HL-60/S4 treated with retinoic acid at 250 ng/mL for 4 days and 3 days (cell line): Measurements from ENCODE around the gene FBXW8.

ENCODE experiments used
- in situ Hi-C: fragments of 300-500 bp; cut with MboI; formaldehyde crosslinking; loops from 2 replicates; pipeline ENCODE4 v1.7.0; 2022; ENCODE audit warnings: low sequenced_read_pairs

The FBXW8 gene

GRCh38 chr12:116922194-116922897 is 11.6 kb downstream of the FBXW8 start:
- in situ Hi-C loops: no loop called here

GRCh38 chr12:116924558-116925453 is 14.1 kb downstream of the FBXW8 start:
- in situ Hi-C loops: no loop called here

GRCh38 chr12:116926283-116927243 is 15.8 kb downstream of the FBXW8 start:
- in situ Hi-C loops: no loop called here

GRCh38 chr12:116927244-116927940 is 16.6 kb downstream of the FBXW8 start:
- in situ Hi-C loops: no loop called here

GRCh38 chr12:116928504-116928903 is 17.8 kb downstream of the FBXW8 start:
- in situ Hi-C loops: no loop called here

- in situ Hi-C loops: no loop called here
Observed at GRCh38 chr12:116929885-116930284, 19.1 kb downstream of the FBXW8 start.

- in situ Hi-C loops: no loop called here
Observed at GRCh38 chr12:116931665-116932064, 20.9 kb downstream of the FBXW8 start.

GRCh38 chr12:116933091-116933490 is 22.3 kb downstream of the FBXW8 start:
- in situ Hi-C loops: no loop called here

GRCh38 chr12:116933512-116934246 is 22.9 kb downstream of the FBXW8 start:
- in situ Hi-C loops: no loop called here

- in situ Hi-C loops: no loop called here
Observed at GRCh38 chr12:116934908-116935705, 24.4 kb downstream of the FBXW8 start.

GRCh38 chr12:116937640-116938039 is 26.9 kb downstream of the FBXW8 start:
- in situ Hi-C loops: no loop called here

- in situ Hi-C loops: no loop called here
Observed at GRCh38 chr12:116939734-116940133, 29.0 kb downstream of the FBXW8 start.

- in situ Hi-C loops: no loop called here
Observed at GRCh38 chr12:116941188-116941587, 30.4 kb downstream of the FBXW8 start.

GRCh38 chr12:116943419-116944372 is 32.9 kb downstream of the FBXW8 start:
- in situ Hi-C loops: no loop called here

GRCh38 chr12:116945886-116946550 is 35.3 kb downstream of the FBXW8 start:
- in situ Hi-C loops: no loop called here

- in situ Hi-C loops: no loop called here
Observed at GRCh38 chr12:116948298-116948697, 37.5 kb downstream of the FBXW8 start.

- in situ Hi-C loops: no loop called here
Observed at GRCh38 chr12:116950628-116951325, 40.0 kb downstream of the FBXW8 start.
